Measurements from ENCODE around the gene ALCAM. TPM values are rescaled to one million over a fixed set of nuclear protein-coding genes. Genes with fewer than 3 reads are reported as not detected.

The ALCAM gene
- total and polyA plus RNA-seq, 2 of the 8 experiments (the other 6 are each of a cell fraction or from before 2014, with no cell fraction given), result 10.8 to 33.0 TPM

DNA sequence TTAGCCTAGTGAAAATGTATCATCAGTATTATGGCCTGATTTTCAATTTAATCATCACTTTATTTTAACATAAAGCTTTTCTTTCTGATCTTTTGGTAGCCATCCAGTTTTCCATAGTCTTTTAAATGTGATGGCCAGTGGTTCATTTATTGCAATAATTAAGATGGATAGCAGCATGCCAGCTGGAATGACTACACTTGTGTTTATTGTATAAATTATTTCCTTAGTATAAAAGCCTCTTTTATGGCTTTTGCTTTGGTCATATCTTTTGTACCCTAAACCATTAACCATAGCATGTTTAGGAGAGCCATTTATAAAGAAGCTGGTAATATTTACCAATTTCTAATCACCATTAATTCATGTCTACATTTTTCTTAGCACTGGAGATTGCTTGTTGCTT is 31.7 kb downstream of the ALCAM start:
- Histone ChIP-seq H4K8ac (ENCODE audit: extremely low read depth, insufficient read depth, low read length) (no peak overlapping the region), H3K4me2 (ENCODE audit: insufficient read depth in 1 of 2, low read depth in 2 of 2, low read length in 2 of 2) (no peak overlapping the region), H2AK5ac (ENCODE audit: low read depth, low read length) (no peak overlapping the region), H3K4me3 (ENCODE audit: extremely low read depth in 1 of 4, insufficient read depth in 2 of 4, low read depth in 3 of 4, low read length in 4 of 4) (no peak overlapping the region), H4K5ac (ENCODE audit: insufficient read length, low read depth, low read length) (no peak overlapping the region), H4K20me1 (replicated peaks in 1 of 2; ENCODE audit: control insufficient read depth in 1 of 2, insufficient read depth in 2 of 2, low read length in 2 of 2) (no peaks in the 10 kb centered on the region), H3K4me1 (replicated peaks in 1 of 4; ENCODE audit: control insufficient read depth in 3 of 4, insufficient read depth in 4 of 4, low read length in 3 of 4) (peaks cover 0 to 6% (median 3%) of the 10 kb centered on the region in 4 experiments; a peak in 4 of 7 replicates), H2BK20ac (ENCODE audit: low read length) (no peak overlapping the region), H3K27ac (ENCODE audit: low read depth, low read length) (no peak overlapping the region), H3K18ac (ENCODE audit: extremely low read depth, low read length) (no peak overlapping the region), H3K9ac (replicated peaks in 1 of 4; ENCODE audit: extremely low read depth in 1 of 4, low read depth in 3 of 4, low read length in 3 of 4) (no peak overlapping the region), H3K36me3 (ENCODE audit: control insufficient read depth in 2 of 4, insufficient read depth in 4 of 4, low read length in 3 of 4) (peaks cover 0 to 7% (median 4%) of the 10 kb centered on the region in 4 experiments; a peak in 2 of 8 replicates), H3K79me1 (ENCODE audit: low read depth, low read length) (no peaks in the 10 kb centered on the region), H3K23me2 (ENCODE audit: low read depth, low read length) (no peaks in the 10 kb centered on the region), H3K27me3 (replicated peaks in 1 of 4; ENCODE audit: control insufficient read depth in 3 of 4, extremely low read depth in 1 of 4, insufficient read depth in 3 of 4, low read length in 3 of 4) (no peaks in the 10 kb centered on the region), H3K79me2 (ENCODE audit: control insufficient read depth in 1 of 2, insufficient read depth in 2 of 2, low read length in 2 of 2) (peaks cover 0 to 54% of the 10 kb centered on the region in 2 experiments; a peak in 3 of 4 replicates), H2BK15ac (ENCODE audit: low read length) (no peak overlapping the region), H3K23ac (ENCODE audit: insufficient read length) (no peak overlapping the region), H2BK5ac (ENCODE audit: low read depth, low read length) (no peak overlapping the region), H4K91ac (replicated peaks; ENCODE audit: insufficient read length, low read length) (no peak overlapping the region), H3K4ac (replicated peaks; ENCODE audit: insufficient read length, low read depth, low read length) (no peak overlapping the region), H2BK120ac (replicated peaks; ENCODE audit: low read depth, low read length) (no peak overlapping the region), H3K9me3 (ENCODE audit: insufficient read depth in 2 of 2, low read depth in 1 of 2, low read length in 1 of 2) (peaks cover 3 to 5% of the 10 kb centered on the region in 2 experiments; a peak in 2 of 4 replicates), H2BK12ac (ENCODE audit: low read depth, low read length) (no peak overlapping the region), H3K14ac (ENCODE audit: insufficient read length) (no peak overlapping the region), H2AFZ (ENCODE audit: low read length) (no peak overlapping the region), H3K56ac (replicated peaks; ENCODE audit: insufficient read length, low read depth, low read length) (no peak overlapping the region)
- ChIA-PET POLR2A (ENCODE audit: partially characterized antibody) (interaction anchor here (1.3 kb wide), 1 partner anchor 118 kb away, joined by 3 read pairs; no protein-coding TSS in a partner anchor), CTCF (ENCODE audit: partially characterized antibody) (interaction anchor here (0.6 to 1.2 kb wide), 3 partner anchors 30 to 1125 kb away, joined by 3 read pairs; no protein-coding TSS in a partner anchor)
- no peak for FAIRE-seq
- DNase-seq (ENCODE audit: low read depth in 1 of 2, low spot score in 2 of 2), result no peak
- TF ChIP-seq ASH2L (IDR thresholded peaks at IDR 0.05; ENCODE audit: low read length), result no peak
- TF ChIP-seq, protein P1, sequence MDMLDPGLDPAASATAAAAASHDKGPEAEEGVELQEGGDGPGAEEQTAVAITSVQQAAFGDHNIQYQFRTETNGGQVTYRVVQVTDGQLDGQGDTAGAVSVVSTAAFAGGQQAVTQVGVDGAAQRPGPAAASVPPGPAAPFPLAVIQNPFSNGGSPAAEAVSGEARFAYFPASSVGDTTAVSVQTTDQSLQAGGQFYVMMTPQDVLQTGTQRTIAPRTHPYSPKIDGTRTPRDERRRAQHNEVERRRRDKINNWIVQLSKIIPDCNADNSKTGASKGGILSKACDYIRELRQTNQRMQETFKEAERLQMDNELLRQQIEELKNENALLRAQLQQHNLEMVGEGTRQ (IDR thresholded peaks at IDR 0.05; ENCODE audit: low read length), result no peak
- TF ChIP-seq PHF8 (conservative IDR thresholded peaks at IDR 0.05; ENCODE audit: low read depth, low read length), result no peak
- TF ChIP-seq, protein P2, sequence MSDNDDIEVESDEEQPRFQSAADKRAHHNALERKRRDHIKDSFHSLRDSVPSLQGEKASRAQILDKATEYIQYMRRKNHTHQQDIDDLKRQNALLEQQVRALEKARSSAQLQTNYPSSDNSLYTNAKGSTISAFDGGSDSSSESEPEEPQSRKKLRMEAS (IDR thresholded peaks at IDR 0.05), result no peak
- TF ChIP-seq, protein P3, sequence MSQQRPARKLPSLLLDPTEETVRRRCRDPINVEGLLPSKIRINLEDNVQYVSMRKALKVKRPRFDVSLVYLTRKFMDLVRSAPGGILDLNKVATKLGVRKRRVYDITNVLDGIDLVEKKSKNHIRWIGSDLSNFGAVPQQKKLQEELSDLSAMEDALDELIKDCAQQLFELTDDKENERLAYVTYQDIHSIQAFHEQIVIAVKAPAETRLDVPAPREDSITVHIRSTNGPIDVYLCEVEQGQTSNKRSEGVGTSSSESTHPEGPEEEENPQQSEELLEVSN (IDR thresholded peaks at IDR 0.05), result no peak
- TF ChIP-seq, protein P4, sequence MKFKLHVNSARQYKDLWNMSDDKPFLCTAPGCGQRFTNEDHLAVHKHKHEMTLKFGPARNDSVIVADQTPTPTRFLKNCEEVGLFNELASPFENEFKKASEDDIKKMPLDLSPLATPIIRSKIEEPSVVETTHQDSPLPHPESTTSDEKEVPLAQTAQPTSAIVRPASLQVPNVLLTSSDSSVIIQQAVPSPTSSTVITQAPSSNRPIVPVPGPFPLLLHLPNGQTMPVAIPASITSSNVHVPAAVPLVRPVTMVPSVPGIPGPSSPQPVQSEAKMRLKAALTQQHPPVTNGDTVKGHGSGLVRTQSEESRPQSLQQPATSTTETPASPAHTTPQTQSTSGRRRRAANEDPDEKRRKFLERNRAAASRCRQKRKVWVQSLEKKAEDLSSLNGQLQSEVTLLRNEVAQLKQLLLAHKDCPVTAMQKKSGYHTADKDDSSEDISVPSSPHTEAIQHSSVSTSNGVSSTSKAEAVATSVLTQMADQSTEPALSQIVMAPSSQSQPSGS (IDR thresholded peaks at IDR 0.05; ENCODE audit: low read length), result no peak
- no peak for TF ChIP-seq RBBP5 (IDR thresholded peaks at IDR 0.05; ENCODE audit: borderline replicate concordance, low read depth, low read length)
- no peak for TF ChIP-seq SIRT6 (IDR thresholded peaks at IDR 0.05; ENCODE audit: low read length)
- no peak for TF ChIP-seq CEBPB (IDR thresholded peaks at IDR 0.05; ENCODE audit: low read depth, low read length)
- no peak for TF ChIP-seq TAF1 (IDR thresholded peaks at IDR 0.05; ENCODE audit: low read depth, low read length)
- no peak for TF ChIP-seq YY1 (IDR thresholded peaks at IDR 0.05; ENCODE audit: low read depth, low read length)

Data from H1 (cell line).